Activated CD4-positive, alpha-beta T cell treated with anti-CD3 and anti-CD28 coated beads, Interleukin-2, Interleukin-4, amounts not matched to agents 100 ng/mL and 50 ng/mL, durations not matched to agents 16 hours and 8 hours (primary cell): ENCODE measurements around the gene ANKUB1.

Experiments used
- DNase-seq: peaks from one replicate; pipeline ENCODE4 v3.0.0-alpha.2; 2020; ENCODE audit warnings: low spot score

ANKUB1 gene

GRCh38 chr3:149808209-149808829 lies 16.0 kb upstream of the ANKUB1 start:
- peak; percentile 51 for DNase-seq

DNA sequence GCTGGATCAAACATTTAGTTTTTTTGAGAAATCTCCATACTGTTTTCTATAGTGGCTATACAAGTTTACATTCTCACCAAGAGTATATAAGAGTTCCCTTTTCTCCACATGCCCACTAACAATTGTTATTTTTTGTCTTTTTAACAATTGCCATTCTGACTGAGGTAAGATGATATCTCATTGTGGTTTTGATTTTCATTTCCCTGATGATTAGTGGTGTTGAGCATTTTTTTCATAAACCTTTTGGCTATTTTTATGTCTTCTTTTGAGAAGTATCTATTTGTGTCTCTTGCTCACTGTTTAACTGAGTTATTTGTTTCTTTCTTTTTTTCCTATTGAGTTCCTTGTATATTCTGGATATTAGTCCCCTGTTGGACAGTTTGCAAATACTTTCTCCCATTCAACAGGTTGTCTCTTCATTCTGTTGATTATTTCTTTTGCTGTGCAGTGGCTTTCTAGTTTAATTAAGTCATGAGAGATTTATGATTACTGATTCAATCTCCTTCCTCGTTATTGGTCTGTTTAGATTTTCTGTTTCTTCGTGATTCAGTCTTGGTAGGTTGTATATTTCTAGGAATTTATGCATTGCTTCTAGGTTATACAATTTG lies 13.9 kb upstream of the ANKUB1 start:
- DNase-seq = no peak

- DNase-seq = no peak
These were observed 9.3 kb upstream of the ANKUB1 start for GRCh38 chr3:149801639-149802038.

DNA sequence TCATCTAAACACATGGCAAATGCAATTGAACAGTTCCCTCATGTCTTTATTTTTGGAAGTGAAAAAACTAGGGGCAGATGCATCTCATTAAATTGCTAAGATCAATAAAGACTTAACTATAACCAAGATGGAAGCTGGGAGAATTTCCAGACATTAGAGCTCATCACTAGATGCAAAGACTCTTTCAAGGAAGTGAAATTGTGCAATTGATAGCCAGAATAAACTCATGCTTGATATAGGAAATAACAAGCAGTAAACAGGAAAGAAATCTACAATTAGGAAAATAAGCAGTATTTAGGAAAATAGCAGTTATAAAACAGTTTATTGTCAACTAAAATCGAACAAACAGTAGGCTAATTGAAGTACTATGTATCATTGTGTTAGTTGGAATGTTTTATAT lies 8.8 kb upstream of the ANKUB1 start:
- DNase-seq = no peak

DNA sequence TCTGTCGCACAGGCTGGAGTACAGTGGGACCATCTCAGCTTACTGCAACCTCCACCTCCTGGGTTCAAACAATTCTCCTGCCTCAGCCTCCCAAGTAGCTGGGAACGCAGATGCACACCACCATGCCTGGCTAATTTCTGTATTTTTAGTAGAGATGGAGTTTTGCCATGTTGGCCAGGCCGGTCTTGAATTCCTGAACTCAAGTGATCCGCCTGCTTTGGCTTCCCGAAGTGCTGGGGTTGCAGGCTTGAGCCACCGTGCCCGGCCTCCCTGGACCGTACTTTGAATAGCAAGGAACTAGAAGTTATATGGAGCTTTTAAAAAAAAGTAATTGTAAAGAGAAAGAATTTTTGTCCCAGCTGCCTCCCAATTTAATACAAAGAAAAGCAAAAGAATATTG lies 8.3 kb upstream of the ANKUB1 start:
- no peak for DNase-seq

DNA sequence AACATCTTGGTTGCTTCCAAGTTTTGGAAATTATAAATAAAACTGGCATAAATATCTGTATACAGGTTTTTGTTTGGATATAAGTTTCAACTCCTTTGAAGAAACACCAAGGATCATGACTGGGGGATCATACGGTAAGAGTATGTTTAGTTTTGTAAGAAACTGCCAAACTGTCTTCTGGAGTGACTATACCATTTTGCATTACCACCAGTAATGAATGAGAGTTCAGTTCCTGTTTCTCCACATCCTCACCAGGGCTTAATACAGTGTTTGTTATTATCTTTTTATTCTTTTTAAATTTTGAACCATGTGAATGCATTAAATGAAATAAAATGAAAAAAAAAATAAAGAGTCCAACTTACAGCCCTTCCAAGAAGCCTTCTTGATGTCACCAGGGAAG lies 3.7 kb upstream of the ANKUB1 start:
- DNase-seq = no peak

GRCh38 chr3:149790698-149791097 lies 1.7 kb downstream of the ANKUB1 start:
- no peak for DNase-seq

- DNase-seq = no peak
These were observed 2.1 kb downstream of the ANKUB1 start for GRCh38 chr3:149790268-149790667.

GRCh38 chr3:149784064-149784704 lies 8.2 kb downstream of the ANKUB1 start:
- DNase-seq = no peak

- DNase-seq = no peak
These were observed 8.8 kb downstream of the ANKUB1 start for GRCh38 chr3:149783576-149783975.

DNA sequence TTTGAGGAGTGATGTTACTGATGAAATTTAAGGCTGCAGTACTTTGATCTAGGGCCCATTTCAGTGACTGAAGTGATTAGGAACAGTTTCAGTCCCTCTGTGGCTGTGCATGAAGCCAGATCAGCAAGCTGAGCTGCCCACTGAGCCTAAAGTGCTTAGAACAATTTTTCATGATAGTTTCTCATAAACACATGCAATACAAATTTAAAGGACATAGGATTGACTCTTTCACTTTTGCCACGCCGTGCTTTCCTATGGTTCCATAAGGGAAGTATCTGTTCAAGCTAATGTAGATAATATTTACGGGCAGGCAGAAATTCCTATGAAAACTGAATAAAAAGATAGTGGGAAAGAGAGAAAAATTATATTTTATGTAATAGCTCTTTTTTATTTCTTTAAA lies 10.6 kb downstream of the ANKUB1 start:
- no peak for DNase-seq

DNA sequence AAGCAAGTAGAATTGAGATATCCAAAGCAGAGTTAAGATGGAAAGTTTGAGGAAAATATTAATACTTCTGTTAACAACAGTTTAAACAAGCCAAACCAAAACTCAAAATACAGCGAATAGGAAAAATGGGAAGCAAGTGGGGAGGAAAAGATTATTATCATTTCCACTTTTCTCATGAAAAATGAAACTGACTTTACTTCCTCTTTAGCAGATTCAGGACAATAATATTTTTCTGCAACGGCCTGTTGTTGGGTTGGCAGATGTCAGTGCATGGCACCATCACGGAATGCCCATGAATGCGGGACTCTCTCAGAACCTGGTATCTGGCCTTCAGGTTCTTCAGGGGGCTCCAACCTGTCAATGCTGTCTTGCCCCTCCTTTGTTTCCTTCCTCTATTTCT lies 11.1 kb downstream of the ANKUB1 start:
- DNase-seq = no peak

- DNase-seq = no peak
These were observed 14.7 kb downstream of the ANKUB1 start for GRCh38 chr3:149777414-149778214.

DNA sequence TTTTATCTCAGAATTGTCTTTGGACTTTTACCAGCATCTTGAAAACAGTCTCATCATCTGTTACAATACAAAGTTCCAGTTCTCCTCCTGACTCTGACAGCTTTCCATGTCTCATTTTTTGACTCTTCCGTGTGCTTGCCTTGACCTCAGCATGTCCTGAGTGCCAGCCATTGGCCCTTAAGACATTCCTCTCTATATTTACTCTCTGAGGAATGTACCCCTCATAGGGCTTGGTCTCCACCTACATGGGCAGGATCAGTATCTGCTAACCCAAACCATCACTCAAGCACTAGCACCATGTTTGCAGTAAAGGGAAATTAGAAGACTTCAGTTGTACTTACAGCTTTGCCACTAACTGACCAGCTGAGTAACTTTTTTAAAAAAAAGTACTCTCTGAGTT lies 16.2 kb downstream of the ANKUB1 start:
- no peak for DNase-seq

DNA sequence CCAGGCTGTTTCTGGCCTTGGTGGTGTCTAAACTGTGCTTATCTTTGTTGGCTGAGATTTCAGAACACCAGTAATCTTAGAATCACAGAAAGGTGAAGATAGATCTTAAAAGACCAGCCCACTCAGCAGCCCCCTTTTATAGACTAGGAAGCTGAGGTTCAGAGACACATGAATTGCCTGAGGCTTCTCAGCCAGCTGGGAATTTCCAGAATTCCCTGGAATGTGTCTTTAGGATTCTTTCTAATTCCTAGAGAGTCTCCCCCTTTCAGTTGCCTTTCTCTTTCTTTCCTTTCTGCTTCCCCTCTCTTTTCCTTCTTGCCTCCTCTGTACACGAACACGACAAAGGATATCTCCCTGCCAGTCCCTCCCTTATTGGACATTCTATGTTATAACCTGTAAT lies 19.5 kb downstream of the ANKUB1 start:
- DNase-seq = no peak

- DNase-seq = peak; percentile 52
These were observed 20.6 kb downstream of the ANKUB1 start for GRCh38 chr3:149771652-149772271.

GRCh38 chr3:149770246-149770645 lies 22.1 kb downstream of the ANKUB1 start:
- DNase-seq = no peak

DNA sequence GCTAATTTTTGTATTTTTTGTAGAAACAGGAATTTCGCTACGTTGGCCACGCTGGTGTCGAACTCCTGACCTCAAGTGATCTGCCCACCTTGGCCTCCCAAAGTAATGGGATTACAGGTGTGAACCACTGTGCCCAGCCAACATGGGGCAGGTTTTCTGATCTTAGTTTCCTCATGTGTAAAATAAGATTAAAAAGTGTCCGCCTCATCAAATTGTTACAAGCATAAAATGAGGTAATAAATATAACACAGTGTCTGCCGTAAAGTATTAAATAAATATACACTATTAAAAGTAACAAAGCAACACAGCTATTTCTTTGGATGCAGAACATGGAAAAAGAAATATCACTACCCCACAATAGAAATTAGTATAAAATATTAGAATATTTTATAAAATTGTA lies 23.6 kb downstream of the ANKUB1 start:
- no peak for DNase-seq

GRCh38 chr3:149767720-149768119 lies 24.6 kb downstream of the ANKUB1 start:
- no peak for DNase-seq

GRCh38 chr3:149765762-149766334 lies 26.5 kb downstream of the ANKUB1 start:
- DNase-seq = no peak

DNA sequence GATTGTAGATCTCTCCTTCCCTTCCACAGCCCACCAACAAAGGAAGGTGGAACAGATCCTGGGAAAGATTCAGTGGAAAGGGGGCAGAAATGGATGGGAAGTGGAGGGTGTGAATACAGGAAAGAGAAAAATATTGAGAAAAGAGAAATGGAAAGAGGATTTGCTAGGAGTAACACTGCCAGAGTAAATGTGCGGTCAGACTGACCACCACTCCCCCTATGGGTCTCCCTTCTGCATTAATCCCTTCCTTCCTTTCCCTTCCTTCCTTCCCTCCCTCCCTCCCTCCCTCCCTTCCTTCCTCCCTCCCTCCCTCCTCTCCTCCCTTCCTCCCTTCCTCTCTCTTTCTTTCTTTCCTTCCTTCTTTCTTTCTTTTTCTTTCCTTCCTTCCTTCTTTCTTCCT lies 28.1 kb downstream of the ANKUB1 start:
- DNase-seq = no peak

DNA sequence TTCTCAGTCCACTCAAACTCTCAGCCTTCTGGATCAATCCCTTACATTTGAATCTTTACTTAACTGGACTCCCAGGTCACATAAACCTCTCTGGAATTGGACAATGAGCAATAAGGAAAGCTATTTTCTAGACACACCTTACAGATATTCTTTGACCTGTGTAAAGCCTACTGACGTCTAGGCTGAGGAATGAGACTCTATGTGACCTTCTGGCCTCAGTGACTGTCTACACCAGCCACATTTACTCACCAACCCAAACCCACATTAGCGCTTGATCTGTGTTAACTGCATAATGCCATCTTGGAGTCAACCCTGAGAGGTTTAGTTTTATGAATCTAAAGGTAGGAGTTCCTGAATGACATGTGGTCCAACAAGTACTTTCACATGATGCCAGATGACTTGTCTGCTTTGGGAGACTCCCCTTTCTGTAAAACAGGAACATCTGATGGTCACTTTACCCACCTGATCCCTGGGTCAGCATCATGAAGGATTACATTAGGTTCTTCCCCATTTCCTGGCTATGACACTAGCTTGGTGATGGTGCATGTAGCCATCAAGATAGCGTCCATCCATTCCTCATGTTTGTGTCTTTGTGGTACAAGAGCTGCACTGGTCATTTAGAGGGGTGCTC lies 28.7 kb downstream of the ANKUB1 start:
- no peak for DNase-seq
